Colonic mucosa (tissue), 4 donors: ENCODE results near the gene DNASE1L2. TPM values are rescaled to one million over a fixed set of nuclear protein-coding genes. Genes with fewer than 3 reads are reported as not detected.

Experiments used
- DNase-seq: peaks from one replicate; pipeline ENCODE4 v3.0.0-alpha.2; 2020
- H3K27ac ChIP-seq: fragments of 200-600 bp; one replicate; pipeline ENCODE4 v1.8.0; 2021
- H3K27me3 ChIP-seq: fragments of 200-600 bp; one replicate; pipeline ENCODE4 v1.8.0; 2021
- H3K36me3 ChIP-seq: fragments of 200-600 bp; one replicate; pipeline ENCODE4 v1.8.0; 2021
- H3K4me1 ChIP-seq: fragments of 200-600 bp; one replicate; pipeline ENCODE4 v1.8.0; 2021; ENCODE audit warnings: mild to moderate bottlenecking
- H3K4me3 ChIP-seq: fragments of 200-600 bp; one replicate; pipeline ENCODE4 v1.8.0; 2021
- H3K9ac ChIP-seq, 2 donors: one replicate each; pipeline ENCODE4 v1.7.0; 2013; ENCODE audit warnings: control low read depth in 2 of 2, low read depth in 2 of 2, low read length in 2 of 2
- H3K9me3 ChIP-seq: fragments of 200-600 bp; one replicate; pipeline ENCODE4 v1.8.0; 2021
- intact Hi-C: fragments of 100-400 bp; cut with DNase I; formaldehyde crosslinking; loops from one replicate; pipeline ENCODE4 v1.14.1; 2022
- total RNA-seq, 2 donors: library from RNA; stranded (reverse); fragmentation: NEBNext Ultra II Directional in 1 of 2; extraction: Animal tissue kit (Norgen Biotek cat#: 25700) in 1 of 2; gene quantifications; one replicate each; pipeline ENCODE4 v1.2.1, GENCODE V29; 2021
- TF ChIP-seq, protein P1 (sequence below): fragments of 200-600 bp; IDR thresholded peaks from one replicate; pipeline ENCODE4 v1.8.0; 2022; ENCODE audit warnings: antibody characterized with exemption, mild to moderate bottlenecking
- donor health status: healthy.
- donor health status: DM: no; HTN: no; CAD: no.
- donor health status: DM: no; HTN: no; CAD: no.

Gene DNASE1L2
- total RNA-seq, 2 donors from 2014 or later: 0.85 to 2.4 TPM

DNA sequence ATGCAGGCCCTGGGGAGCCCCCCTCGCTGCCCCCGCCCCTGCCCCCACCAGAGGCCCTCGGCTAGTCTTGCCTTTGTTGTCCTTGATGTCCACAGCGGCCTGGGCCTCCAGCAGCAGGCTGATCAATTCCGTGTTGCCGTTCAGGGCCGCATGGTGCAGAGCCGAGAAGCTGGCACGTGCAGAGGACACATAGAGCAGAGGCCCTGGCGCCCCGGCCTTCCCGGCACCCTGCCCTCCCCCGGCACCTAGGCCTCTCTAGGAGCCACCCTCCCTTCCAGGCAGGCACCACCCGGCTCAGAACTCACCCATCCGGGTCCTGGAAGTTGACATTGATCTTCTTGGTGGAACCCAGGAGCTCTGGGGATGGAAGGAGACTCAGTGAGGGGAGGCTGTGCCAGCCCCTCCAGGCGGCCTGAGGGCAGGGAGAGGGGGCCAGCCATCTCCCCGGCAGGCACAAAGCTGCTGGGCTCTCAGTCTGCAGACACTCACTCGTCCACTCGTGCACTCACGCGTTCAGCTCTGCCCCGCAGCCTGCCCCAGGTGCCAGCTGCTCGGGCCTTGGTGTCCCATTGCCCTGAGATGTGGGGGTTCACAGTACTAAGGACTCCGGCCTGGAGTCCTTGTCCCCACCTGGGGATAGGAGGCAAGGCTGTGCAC lies 46.1 kb upstream of the DNASE1L2 start:
- intact Hi-C loops: no loop called here
- Histone ChIP-seq H3K9ac (no peak overlapping the region), H3K4me1 (no peaks in the 10 kb centered on the region), H3K36me3 (no peaks in the 10 kb centered on the region), H3K27ac (no peak overlapping the region), H3K27me3 (peaks cover 13% of the 10 kb centered on the region), H3K9me3 (no peaks in the 10 kb centered on the region), H3K4me3 (no peak overlapping the region)
- TF ChIP-seq, protein P1, sequence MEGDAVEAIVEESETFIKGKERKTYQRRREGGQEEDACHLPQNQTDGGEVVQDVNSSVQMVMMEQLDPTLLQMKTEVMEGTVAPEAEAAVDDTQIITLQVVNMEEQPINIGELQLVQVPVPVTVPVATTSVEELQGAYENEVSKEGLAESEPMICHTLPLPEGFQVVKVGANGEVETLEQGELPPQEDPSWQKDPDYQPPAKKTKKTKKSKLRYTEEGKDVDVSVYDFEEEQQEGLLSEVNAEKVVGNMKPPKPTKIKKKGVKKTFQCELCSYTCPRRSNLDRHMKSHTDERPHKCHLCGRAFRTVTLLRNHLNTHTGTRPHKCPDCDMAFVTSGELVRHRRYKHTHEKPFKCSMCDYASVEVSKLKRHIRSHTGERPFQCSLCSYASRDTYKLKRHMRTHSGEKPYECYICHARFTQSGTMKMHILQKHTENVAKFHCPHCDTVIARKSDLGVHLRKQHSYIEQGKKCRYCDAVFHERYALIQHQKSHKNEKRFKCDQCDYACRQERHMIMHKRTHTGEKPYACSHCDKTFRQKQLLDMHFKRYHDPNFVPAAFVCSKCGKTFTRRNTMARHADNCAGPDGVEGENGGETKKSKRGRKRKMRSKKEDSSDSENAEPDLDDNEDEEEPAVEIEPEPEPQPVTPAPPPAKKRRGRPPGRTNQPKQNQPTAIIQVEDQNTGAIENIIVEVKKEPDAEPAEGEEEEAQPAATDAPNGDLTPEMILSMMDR: no peak
- no peak for DNase-seq

DNA sequence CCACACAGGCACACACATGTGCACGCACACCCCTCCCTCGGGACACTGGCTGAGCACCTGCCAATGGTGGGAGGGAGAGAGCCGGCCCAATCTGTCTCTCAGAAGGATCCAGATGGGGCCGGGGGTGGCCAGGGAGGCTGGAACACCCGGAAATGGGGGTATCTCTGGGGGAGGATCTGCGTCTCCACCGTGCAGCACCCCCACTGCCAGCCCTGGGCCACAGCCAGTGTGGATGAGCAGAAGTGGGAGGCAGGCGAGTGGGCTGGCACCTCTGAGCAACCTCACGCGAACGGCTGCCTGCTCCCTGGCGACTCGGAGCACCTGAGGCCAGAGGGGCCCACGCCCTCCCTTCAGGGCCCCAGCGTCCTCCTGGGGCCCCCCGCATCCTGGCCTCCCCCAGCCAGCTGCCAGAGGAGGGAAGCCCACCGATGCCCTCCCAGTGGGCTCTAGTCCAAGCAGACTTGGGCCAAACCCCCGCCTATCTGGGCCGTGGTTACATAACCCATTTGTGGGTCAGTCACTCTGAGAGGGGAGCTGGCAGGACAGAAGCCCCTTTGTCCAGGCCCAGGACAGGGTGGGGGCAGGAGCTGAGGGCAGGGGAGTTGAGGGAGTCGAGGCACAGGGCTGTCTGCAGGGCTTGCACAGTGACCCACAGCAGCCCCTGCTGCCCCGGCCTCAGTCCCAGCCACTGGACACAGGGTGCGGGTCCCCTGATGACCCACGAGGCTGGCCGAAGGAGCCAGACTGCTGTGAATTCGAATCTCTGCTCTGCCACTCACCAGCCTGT lies 45.4 kb upstream of the DNASE1L2 start:
- Histone ChIP-seq H3K4me3 (no peak overlapping the region), H3K4me1 (no peaks in the 10 kb centered on the region), H3K9ac (no peak overlapping the region), H3K27ac (no peak overlapping the region), H3K27me3 (peaks cover 20% of the 10 kb centered on the region), H3K9me3 (no peaks in the 10 kb centered on the region), H3K36me3 (no peaks in the 10 kb centered on the region)
- TF ChIP-seq, protein P1: no peak
- DNase-seq: no peak
- intact Hi-C loops: no loop called here

DNA sequence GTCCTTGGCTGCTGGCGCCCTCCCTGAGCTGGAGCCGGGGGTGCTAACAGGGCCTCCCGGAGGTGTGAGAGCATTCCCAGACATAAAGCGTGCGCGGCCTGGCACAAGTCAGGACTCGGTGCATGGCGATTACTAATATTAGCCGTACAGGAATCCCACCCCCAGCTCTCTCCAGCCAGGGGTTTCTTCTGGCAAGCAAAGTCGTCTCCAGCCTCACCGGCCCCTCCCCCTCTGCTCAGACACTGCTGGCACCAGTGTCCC lies 44.9 kb upstream of the DNASE1L2 start:
- Histone ChIP-seq H3K27me3 (peaks cover 23% of the 10 kb centered on the region), H3K4me1 (no peaks in the 10 kb centered on the region), H3K27ac (no peak overlapping the region), H3K9me3 (no peaks in the 10 kb centered on the region), H3K36me3 (no peaks in the 10 kb centered on the region), H3K4me3 (no peak overlapping the region), H3K9ac (no peak overlapping the region)
- no peak for DNase-seq
- TF ChIP-seq, protein P1: no peak
- intact Hi-C loops: no loop called here

DNA sequence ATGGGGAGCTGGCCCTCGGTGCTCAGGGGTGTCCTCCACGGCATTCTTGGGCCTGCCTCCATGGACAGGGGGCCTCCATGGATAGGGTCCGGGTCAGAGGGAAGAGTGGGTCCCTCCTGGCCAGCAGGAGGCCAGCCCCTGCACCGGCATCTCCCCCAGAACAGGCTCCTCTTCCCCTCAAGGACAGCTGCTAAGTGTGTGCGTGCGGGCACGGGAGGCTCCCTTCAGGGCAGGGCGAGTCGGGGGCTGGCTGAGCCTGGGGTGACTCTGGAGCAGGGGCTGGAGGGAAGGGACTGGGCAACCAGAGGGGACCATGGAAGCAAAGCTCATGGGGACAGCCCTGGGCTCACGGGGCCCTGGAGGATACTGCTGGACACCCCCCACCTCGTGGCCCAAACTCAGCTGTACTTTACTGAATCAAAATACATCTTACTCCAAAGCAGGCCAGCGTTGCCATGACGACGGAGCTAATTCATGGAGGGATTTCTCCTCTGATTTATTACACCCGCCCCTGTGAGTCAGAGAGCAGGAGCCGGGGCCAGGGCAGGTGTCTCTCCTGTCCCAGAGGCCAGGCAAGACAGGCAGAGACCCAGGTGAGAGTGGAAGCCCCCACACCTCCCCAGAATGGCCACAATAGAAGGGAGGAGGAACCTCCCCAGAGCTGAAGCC lies 41.9 kb upstream of the DNASE1L2 start:
- no peaks in the 10 kb centered on the region for H3K4me1 ChIP-seq
- H3K27me3 ChIP-seq: peaks cover 34% of the 10 kb centered on the region
- TF ChIP-seq, protein P1: no peak
- intact Hi-C loops: no loop called here
- H3K9ac ChIP-seq: no peak overlapping the region
- no peak overlapping the region for H3K27ac ChIP-seq
- DNase-seq: no peak
- no peak overlapping the region for H3K4me3 ChIP-seq
- no peaks in the 10 kb centered on the region for H3K36me3 ChIP-seq
- no peaks in the 10 kb centered on the region for H3K9me3 ChIP-seq

DNA sequence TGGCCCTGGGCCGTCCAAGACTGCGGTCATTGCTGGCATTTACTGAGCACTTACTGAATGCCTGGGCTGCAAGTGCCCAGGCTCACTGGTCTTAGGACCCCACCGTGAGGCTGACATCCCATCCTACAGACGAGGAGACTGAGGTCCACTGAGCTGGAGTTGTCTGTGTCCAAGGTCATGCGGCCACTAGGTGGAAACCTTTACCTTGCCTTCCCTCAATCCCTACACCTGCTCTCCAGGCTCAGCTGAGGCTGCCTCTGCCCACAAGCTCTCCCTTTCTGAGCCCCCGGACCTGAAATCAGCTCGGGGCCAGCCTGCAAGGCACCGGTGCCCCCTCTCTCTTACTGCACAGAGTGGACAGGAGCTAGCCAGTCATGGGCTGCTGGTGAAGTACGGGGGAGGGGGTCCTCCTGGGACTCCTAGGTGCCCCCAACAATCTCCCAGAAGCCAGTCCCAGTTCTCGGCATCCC lies 41.4 kb upstream of the DNASE1L2 start:
- DNase-seq: peak; percentile 59
- Histone ChIP-seq H3K27ac (no peak overlapping the region), H3K9ac (no peak overlapping the region), H3K27me3 (peaks cover 34% of the 10 kb centered on the region), H3K4me1 (no peaks in the 10 kb centered on the region), H3K36me3 (no peaks in the 10 kb centered on the region), H3K4me3 (no peak overlapping the region), H3K9me3 (no peaks in the 10 kb centered on the region)
- intact Hi-C loops: no loop called here
- TF ChIP-seq, protein P1: peak; percentile 50
